ENCODE measurements around the gene RPS5.

Gene RPS5

DNA sequence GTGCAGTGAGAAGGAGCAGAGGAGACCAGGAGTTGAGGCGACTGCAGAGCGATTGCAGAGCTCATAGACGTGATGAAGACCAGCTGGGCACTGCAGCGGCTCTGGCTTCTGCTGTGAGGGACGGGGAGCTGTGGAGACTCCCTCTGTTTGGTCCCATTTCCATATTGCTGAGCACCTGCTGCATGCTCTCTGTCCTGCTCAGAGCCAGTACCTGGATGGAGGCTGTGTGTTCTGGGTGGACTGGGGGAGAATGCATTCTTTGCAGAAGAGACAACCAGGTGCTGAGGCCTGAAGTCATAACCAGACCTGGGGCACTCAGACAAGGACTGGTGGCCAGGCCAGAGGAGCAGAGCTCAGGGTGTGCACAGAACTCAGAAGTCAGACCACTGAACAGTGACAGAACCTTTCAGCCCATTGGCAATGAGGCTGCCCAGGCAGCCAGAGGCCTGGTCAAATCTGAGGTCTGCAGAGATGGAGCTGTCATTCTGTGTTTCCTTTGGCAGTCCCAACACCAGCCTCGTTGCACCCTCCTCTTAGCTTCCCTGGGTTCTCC lies 32.5 kb upstream of the RPS5 start:
- TF ChIP-seq ZFX (IDR thresholded peaks at IDR 0.05; ENCODE audit: borderline replicate concordance) = no peak
- TF ChIP-seq CTCF (IDR thresholded peaks at IDR 0.05) = no peak
- H3K27ac ChIP-seq = no peak overlapping the region

GRCh38 chr19:58355215-58355796 lies 31.8 kb upstream of the RPS5 start:
- TF ChIP-seq ZFX (IDR thresholded peaks at IDR 0.05; ENCODE audit: borderline replicate concordance) (no peak), CTCF (IDR thresholded peaks at IDR 0.05) (no peak)
- H3K27ac ChIP-seq = no peak overlapping the region

DNA sequence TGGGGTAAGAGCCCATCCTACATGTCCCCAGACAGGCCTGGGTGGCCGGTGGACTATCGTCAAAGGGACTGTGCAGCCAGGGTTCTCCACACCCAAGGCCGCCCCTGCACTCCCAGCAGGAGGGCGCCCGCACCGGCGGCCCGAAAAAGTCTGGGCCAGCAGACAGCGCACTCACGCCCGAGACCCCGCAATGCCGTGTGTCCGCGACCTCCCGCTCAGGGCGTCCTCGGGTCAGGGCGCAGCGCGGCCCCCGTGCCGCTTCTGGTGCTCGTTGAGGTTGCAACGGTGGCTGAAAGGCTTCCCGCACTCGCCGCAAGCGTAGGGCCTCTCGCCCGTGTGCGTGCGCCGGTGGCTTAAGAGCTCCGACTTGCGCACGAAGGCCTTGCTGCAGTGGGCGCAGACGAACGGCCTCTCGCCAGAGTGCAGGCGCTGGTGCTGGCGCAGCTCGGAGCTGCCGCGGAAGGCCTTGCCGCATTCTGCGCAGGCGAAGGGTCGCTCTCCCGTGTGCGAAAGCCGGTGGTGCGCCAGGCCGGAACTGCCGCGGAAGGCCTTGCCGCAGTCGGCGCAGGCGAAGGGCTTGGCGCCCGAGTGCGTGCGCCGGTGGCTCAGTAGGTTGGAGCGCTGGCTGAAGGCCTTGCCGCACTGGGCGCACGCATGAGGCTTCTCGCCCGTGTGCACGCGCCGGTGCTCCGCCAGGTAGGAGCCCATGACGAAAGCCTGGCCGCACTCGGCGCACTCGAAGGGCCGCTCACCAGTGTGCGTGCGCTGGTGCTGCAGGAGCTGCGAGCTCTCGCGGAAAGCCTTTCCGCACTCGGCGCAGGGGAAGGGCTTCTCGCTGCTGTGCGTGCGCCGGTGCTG lies 30.9 kb upstream of the RPS5 start:
- no peak overlapping the region for H3K27ac ChIP-seq

GRCh38 chr19:58356766-58357480 lies 30.1 kb upstream of the RPS5 start:
- no peak for TF ChIP-seq CTCF (IDR thresholded peaks at IDR 0.05)
- TF ChIP-seq ZFX (IDR thresholded peaks at IDR 0.05; ENCODE audit: borderline replicate concordance) = no peak
- no peak overlapping the region for H3K27ac ChIP-seq

More for the DNA sequence above, 30.9 kb upstream of the RPS5 start:
- TF ChIP-seq CTCF (IDR thresholded peaks at IDR 0.05) (no peak), ZFX (IDR thresholded peaks at IDR 0.05; ENCODE audit: borderline replicate concordance) (no peak)

DNA sequence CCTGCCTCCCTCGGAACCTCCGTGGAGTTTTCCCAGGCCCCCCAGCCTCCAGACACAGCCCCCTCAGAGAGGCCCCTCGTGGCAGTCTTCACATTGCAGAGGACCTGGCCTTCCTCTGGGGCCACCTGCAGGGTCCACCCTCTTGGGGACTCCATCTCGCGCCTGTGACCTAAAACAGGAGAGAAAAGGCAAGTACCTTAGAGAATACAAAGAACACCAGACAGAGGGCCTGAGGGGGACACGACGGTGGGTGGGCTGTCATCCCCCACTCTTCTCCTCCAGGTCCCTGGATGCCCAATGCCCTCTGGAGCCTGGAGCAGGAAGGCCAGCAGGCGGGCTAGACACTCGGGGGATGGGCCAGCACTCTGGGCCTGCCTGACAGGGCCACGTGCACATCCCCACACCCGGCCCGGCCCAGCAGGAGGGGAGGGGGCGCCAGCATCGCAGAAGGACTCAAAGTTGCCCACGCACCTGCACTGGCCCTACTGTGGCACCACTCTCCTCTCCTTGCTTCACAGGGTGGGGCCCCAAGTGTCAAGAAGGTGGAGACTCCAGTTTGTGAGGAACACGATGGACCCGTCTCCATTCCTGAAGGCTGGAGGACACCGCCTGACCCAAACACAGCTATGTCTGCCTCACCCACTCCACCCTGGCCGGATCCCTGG lies 29.5 kb upstream of the RPS5 start:
- TF ChIP-seq CTCF (IDR thresholded peaks at IDR 0.05) (no peak), ZFX (IDR thresholded peaks at IDR 0.05; ENCODE audit: borderline replicate concordance) (no peak)
- no peak overlapping the region for H3K27ac ChIP-seq

DNA sequence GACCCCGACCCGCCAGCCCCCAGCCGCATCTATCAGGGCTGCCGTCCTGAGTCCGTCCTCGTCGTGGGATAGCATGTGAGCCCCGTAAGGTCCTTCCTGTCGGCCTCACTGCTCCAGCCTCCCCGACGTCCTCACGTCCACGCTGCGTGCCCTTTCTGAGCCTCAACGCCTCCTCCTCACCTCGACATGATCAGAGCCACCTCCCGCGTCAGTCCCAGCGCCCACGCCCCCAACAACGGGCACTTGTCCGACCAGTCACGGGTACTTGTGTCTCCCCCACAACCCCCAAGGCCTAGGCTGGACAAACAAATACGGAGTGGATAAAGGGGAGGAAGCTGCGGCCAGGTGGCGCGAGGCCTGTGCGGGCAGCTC lies 25.2 kb upstream of the RPS5 start:
- peak overlapping the region; percentile 99 for H3K27ac ChIP-seq
- no peak for TF ChIP-seq CTCF (IDR thresholded peaks at IDR 0.05)
- no peak for TF ChIP-seq ZFX (IDR thresholded peaks at IDR 0.05; ENCODE audit: borderline replicate concordance)
